Left ventricle myocardium superior (tissue), 1 donor: ENCODE results near the gene APCDD1. TPM values are rescaled to one million over a fixed set of nuclear protein-coding genes. Genes with fewer than 3 reads are reported as not detected.

Source experiments
- total RNA-seq: library from RNA; stranded (reverse); fragmentation: NEBNext Ultra II Directional; extraction: Animal tissue kit (Norgen Biotek cat#: 25700); gene quantifications from one replicate; pipeline ENCODE4 v1.2.1, GENCODE V29; 2021
- donor health status: DM: no; HTN: yes; CAD: no; lungs with severe emphysema.

Gene APCDD1
- total RNA-seq, 1 donor from 2014 or later: 24.9 TPM

Other genes starting within 250 kb of the APCDD1 start
- 26.2 TPM for gene NAPG, start 71.4 kb downstream of the APCDD1 start, total RNA-seq